SK-N-SH (cell line): ENCODE measurements around the gene TPRX1. TPM values are rescaled to one million over a fixed set of nuclear protein-coding genes. Genes with fewer than 3 reads are reported as not detected.

Source experiments
- CTCF ChIA-PET: fragments of 300-600, 350-600 bp; formaldehyde crosslinking; extraction: SDS; loops from one replicate; lab custom pipeline; 2021; lab: Yijun Ruan, JAX
- POLR2A ChIA-PET: fragments of 350-600 bp; sonication (Branson Sonifier 250); formaldehyde crosslinking; extraction: SDS; loops from one replicate; lab custom pipeline; 2020; ENCODE audit warnings: antibody characterized with exemption, inconsistent platforms; lab: Yijun Ruan, JAX
- DNase-seq: peaks from one replicate; pipeline ENCODE4 v3.0.0; 2012
- H2AFZ ChIP-seq: fragments of 200-600 bp; sonication (generic); 2 replicates; pipeline ENCODE4 v1.8.1; 2016; ENCODE audit warnings: antibody characterized with exemption, mild to moderate bottlenecking, low read depth
- H3F3A ChIP-seq: fragments of 200-600 bp; sonication (generic); replicated peaks from 2 replicates; pipeline ENCODE3; 2016; ENCODE audit warnings: antibody characterized with exemption, mild to moderate bottlenecking; ENCODE audit not compliant: insufficient read depth
- H3K27ac ChIP-seq, 2 experiments: fragments of 200-500 bp in 1 of 2; fragments of 200-600 bp in 1 of 2; sonication (Bioruptor generic) in 1 of 2; sonication (generic), shearing (Covaris generic) in 1 of 2; 2 replicates each; pipeline versions ENCODE4 v1.5.1 to v1.6.1; 2014 to 2016; ENCODE audit warnings: low read depth in 2 of 2, inconsistent platforms in 1 of 2, low read length in 1 of 2, mild to moderate bottlenecking in 1 of 2, mixed read lengths in 1 of 2
- H3K27me3 ChIP-seq: fragments of 200-600 bp; sonication (generic), shearing (Covaris generic); 2 replicates; pipeline ENCODE4 v1.6.1; 2016; ENCODE audit warnings: mixed run types; ENCODE audit not compliant: insufficient read depth
- H3K36me3 ChIP-seq, 2 experiments: fragments of 200-500 bp in 1 of 2; fragments of 200-600 bp in 1 of 2; sonication (Bioruptor generic) in 1 of 2; sonication (generic) in 1 of 2; replicated peaks in 1 of 2; 2 replicates each; pipeline versions ENCODE3 to v1.5.1; 2014 to 2016; ENCODE audit warnings: low read length in 1 of 2, mild to moderate bottlenecking in 1 of 2; ENCODE audit not compliant: insufficient read depth in 2 of 2, control insufficient read depth in 1 of 2
- H3K4me1 ChIP-seq, 2 experiments: fragments of 200-500 bp in 1 of 2; fragments of 200-600 bp in 1 of 2; sonication (Bioruptor generic) in 1 of 2; sonication (generic), shearing (Covaris generic) in 1 of 2; 2 replicates each; pipeline versions ENCODE4 v1.5.1 to v1.6.1; 2014 to 2016; ENCODE audit warnings: low read depth in 1 of 2, low read length in 1 of 2, mixed run types in 1 of 2; ENCODE audit not compliant: insufficient read depth in 2 of 2, control insufficient read depth in 1 of 2
- H3K4me2 ChIP-seq: fragments of 200-600 bp; sonication (generic), shearing (Covaris generic); 2 replicates; pipeline ENCODE4 v1.6.1; 2017; ENCODE audit warnings: mixed run types
- H3K4me3 ChIP-seq, 2 experiments: fragments of 200-500 bp in 1 of 2; fragments of 200-600 bp in 1 of 2; sonication (Bioruptor generic) in 1 of 2; sonication (generic), shearing (Covaris generic) in 1 of 2; 2 replicates each; pipeline versions ENCODE4 v1.5.1 to v1.8.1; 2014 to 2016; ENCODE audit warnings: low read depth in 2 of 2, inconsistent platforms in 1 of 2, low read length in 1 of 2, mild to moderate bottlenecking in 1 of 2, mixed read lengths in 1 of 2, moderate library complexity in 1 of 2
- H3K79me2 ChIP-seq: fragments of 200-600 bp; sonication (generic); 2 replicates; pipeline ENCODE4 v1.8.1; 2017; ENCODE audit warnings: mild to moderate bottlenecking; ENCODE audit not compliant: insufficient read depth
- H3K9ac ChIP-seq: fragments of 200-600 bp; sonication (generic); 2 replicates; pipeline ENCODE4 v1.6.1; 2017; ENCODE audit warnings: mixed run types
- H3K9me2 ChIP-seq: fragments of 200-600 bp; sonication (generic); 2 replicates; pipeline ENCODE4 v1.6.1; 2017; ENCODE audit warnings: mixed run types
- H3K9me3 ChIP-seq: fragments of 200-600 bp; sonication (generic); 2 replicates; pipeline ENCODE4 v1.6.1; 2017; ENCODE audit warnings: mixed run types, mild to moderate bottlenecking, moderate library complexity
- H4K20me1 ChIP-seq: fragments of 200-600 bp; sonication (generic); 2 replicates; pipeline ENCODE4 v1.6.1; 2017; ENCODE audit warnings: mild to moderate bottlenecking, mixed run types; ENCODE audit not compliant: insufficient read depth
- CHD2 ChIP-seq: fragments of 150-350 bp; IDR thresholded peaks from 2 replicates; pipeline ENCODE4 v1.6.1; 2018; ENCODE audit warnings: low read length; ENCODE audit not compliant: partially characterized antibody
- EZH2phosphoT487 ChIP-seq: fragments of 200-600 bp; sonication (generic); IDR thresholded peaks from 2 replicates; pipeline ENCODE4 v1.6.1; 2017; ENCODE audit warnings: low read depth, mixed run types, mild to moderate bottlenecking, antibody characterized with exemption, moderate library complexity, borderline replicate concordance
- GATA2 ChIP-seq: sonication (generic); formaldehyde crosslinking; IDR thresholded peaks from 2 replicates; pipeline ENCODE4 v1.5.0; 2020; ENCODE audit warnings: mild to moderate bottlenecking, missing genetic modification reagents
- JUND ChIP-seq: IDR thresholded peaks from 2 replicates; pipeline ENCODE4 v1.4.0; 2012
- MAX ChIP-seq: IDR thresholded peaks from 2 replicates; pipeline ENCODE4 v1.4.0; 2012; ENCODE audit warnings: low read depth
- PBX3 ChIP-seq: IDR thresholded peaks from 2 replicates; pipeline ENCODE4; 2012
- POLR2AphosphoS5 ChIP-seq: IDR thresholded peaks from 2 replicates; pipeline ENCODE4 v1.6.1; 2012; ENCODE audit warnings: low read depth, low read length
- RAD21 ChIP-seq: IDR thresholded peaks from 2 replicates; pipeline ENCODE4 v1.6.1; 2012; ENCODE audit warnings: mild to moderate bottlenecking, low read length
- RCOR1 ChIP-seq: fragments of 150-350 bp; IDR thresholded peaks from 2 replicates; pipeline ENCODE4 v1.6.1; 2017; ENCODE audit warnings: antibody characterized with exemption, low read length
- RFX5 ChIP-seq: IDR thresholded peaks from 2 replicates; pipeline ENCODE4 v1.6.1; 2012; ENCODE audit warnings: mild to moderate bottlenecking, improper control_type of control experiment, low read length
- RXRA ChIP-seq: IDR thresholded peaks from 2 replicates; pipeline ENCODE4 v1.4.0; 2012; ENCODE audit warnings: low read depth, mild to moderate bottlenecking, borderline replicate concordance
- SIN3A ChIP-seq: IDR thresholded peaks from 2 replicates; pipeline ENCODE4 v1.6.1; 2012; ENCODE audit warnings: low read depth, mild to moderate bottlenecking, low read length, moderate library complexity, borderline replicate concordance
- SMC3 ChIP-seq: IDR thresholded peaks from 2 replicates; pipeline ENCODE4 v1.6.1; 2012; ENCODE audit warnings: low read depth, low read length, improper control_type of control experiment
- TCF12 ChIP-seq: IDR thresholded peaks from 2 replicates; pipeline ENCODE4 v1.4.0; 2012
- TEAD4 ChIP-seq: IDR thresholded peaks from 2 replicates; pipeline ENCODE4 v1.4.0; 2012; ENCODE audit warnings: mild to moderate bottlenecking, borderline replicate concordance; ENCODE audit not compliant: insufficient read depth
- WGBS: methylation state at CpG from one replicate; pipeline ENCODE4 v1.1.6; 2017; ENCODE audit warnings: low lambda C conversion rate; 5-methylcytosine and 5-hydroxymethylcytosine counted together
- polyA plus RNA-seq, 3 experiments: library from polyadenylated mRNA; depleted of rRNA; stranded (reverse); fragments of >200 nt; gene quantifications; 2 replicates each; pipeline ENCODE4 v1.2.3, GENCODE V29; 2012
- TF ChIP-seq, protein P1 (sequence below): IDR thresholded peaks from 2 replicates; pipeline ENCODE4 v1.6.1; 2012; ENCODE audit warnings: mild to moderate bottlenecking, low read depth, low read length, moderate library complexity
- TF ChIP-seq, protein P2 (sequence below): IDR thresholded peaks from 2 replicates; pipeline ENCODE4 v1.4.0; 2012; ENCODE audit warnings: low read depth, borderline replicate concordance
- TF ChIP-seq, protein P3 (sequence below): IDR thresholded peaks from 2 replicates; pipeline ENCODE4 v1.4.0; 2012; ENCODE audit warnings: low read depth, borderline replicate concordance

TPRX1 gene
- polyA plus RNA-seq, 1 of the 3 experiments (the other 2 are of a cell fraction): not detected

GRCh38 chr19:47760632-47760999, 43.7 kb downstream of the TPRX1 start:
- Histone ChIP-seq H4K20me1 (peaks cover 3% of the 10 kb centered on the region; the same call in 1 of the 2 replicates), H3K27me3 (no peaks in the 10 kb centered on the region), H3F3A (peaks cover 17% of the 10 kb centered on the region), H2AFZ (no peak overlapping the region), H3K9ac (no peak overlapping the region), H3K4me1 (no peaks in the 10 kb centered on the region), H3K4me3 (no peak overlapping the region), H3K9me2 (no peaks in the 10 kb centered on the region), H3K36me3 (peaks cover 12 to 29% of the 10 kb centered on the region in 2 experiments), H3K27ac (no peak overlapping the region), H3K4me2 (no peak overlapping the region), H3K79me2 (no peaks in the 10 kb centered on the region), H3K9me3 (no peaks in the 10 kb centered on the region)
- 74% methylated on average over 4 of the region's 5 CpGs for WGBS
- no peak for TF ChIP-seq MAX
- TF ChIP-seq RCOR1: no peak
- TF ChIP-seq, protein P1, sequence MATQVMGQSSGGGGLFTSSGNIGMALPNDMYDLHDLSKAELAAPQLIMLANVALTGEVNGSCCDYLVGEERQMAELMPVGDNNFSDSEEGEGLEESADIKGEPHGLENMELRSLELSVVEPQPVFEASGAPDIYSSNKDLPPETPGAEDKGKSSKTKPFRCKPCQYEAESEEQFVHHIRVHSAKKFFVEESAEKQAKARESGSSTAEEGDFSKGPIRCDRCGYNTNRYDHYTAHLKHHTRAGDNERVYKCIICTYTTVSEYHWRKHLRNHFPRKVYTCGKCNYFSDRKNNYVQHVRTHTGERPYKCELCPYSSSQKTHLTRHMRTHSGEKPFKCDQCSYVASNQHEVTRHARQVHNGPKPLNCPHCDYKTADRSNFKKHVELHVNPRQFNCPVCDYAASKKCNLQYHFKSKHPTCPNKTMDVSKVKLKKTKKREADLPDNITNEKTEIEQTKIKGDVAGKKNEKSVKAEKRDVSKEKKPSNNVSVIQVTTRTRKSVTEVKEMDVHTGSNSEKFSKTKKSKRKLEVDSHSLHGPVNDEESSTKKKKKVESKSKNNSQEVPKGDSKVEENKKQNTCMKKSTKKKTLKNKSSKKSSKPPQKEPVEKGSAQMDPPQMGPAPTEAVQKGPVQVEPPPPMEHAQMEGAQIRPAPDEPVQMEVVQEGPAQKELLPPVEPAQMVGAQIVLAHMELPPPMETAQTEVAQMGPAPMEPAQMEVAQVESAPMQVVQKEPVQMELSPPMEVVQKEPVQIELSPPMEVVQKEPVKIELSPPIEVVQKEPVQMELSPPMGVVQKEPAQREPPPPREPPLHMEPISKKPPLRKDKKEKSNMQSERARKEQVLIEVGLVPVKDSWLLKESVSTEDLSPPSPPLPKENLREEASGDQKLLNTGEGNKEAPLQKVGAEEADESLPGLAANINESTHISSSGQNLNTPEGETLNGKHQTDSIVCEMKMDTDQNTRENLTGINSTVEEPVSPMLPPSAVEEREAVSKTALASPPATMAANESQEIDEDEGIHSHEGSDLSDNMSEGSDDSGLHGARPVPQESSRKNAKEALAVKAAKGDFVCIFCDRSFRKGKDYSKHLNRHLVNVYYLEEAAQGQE: no peak
- no peak for TF ChIP-seq POLR2AphosphoS5
- TF ChIP-seq TEAD4: no peak
- TF ChIP-seq JUND: no peak
- TF ChIP-seq, protein P2, sequence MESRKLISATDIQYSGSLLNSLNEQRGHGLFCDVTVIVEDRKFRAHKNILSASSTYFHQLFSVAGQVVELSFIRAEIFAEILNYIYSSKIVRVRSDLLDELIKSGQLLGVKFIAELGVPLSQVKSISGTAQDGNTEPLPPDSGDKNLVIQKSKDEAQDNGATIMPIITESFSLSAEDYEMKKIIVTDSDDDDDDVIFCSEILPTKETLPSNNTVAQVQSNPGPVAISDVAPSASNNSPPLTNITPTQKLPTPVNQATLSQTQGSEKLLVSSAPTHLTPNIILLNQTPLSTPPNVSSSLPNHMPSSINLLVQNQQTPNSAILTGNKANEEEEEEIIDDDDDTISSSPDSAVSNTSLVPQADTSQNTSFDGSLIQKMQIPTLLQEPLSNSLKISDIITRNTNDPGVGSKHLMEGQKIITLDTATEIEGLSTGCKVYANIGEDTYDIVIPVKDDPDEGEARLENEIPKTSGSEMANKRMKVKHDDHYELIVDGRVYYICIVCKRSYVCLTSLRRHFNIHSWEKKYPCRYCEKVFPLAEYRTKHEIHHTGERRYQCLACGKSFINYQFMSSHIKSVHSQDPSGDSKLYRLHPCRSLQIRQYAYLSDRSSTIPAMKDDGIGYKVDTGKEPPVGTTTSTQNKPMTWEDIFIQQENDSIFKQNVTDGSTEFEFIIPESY: no peak
- TF ChIP-seq PBX3: no peak
- no peak for TF ChIP-seq SIN3A
- no peak for TF ChIP-seq RFX5
- TF ChIP-seq RAD21: no peak
- no peak for TF ChIP-seq CHD2
- no peak for TF ChIP-seq EZH2phosphoT487
- TF ChIP-seq GATA2 (CRISPR knock-in tag): no peak
- no peak for TF ChIP-seq RXRA
- no peak for TF ChIP-seq TCF12
- TF ChIP-seq, protein P3, sequence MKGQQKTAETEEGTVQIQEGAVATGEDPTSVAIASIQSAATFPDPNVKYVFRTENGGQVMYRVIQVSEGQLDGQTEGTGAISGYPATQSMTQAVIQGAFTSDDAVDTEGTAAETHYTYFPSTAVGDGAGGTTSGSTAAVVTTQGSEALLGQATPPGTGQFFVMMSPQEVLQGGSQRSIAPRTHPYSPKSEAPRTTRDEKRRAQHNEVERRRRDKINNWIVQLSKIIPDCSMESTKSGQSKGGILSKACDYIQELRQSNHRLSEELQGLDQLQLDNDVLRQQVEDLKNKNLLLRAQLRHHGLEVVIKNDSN: no peak
- TF ChIP-seq SMC3: no peak
- POLR2A ChIA-PET: no interaction called here
- CTCF ChIA-PET: interaction anchor here (1.1 to 1.3 kb wide), 2 partner anchors 48 to 61 kb away, joined by 3 read pairs; no protein-coding TSS in a partner anchor
- no peak for DNase-seq
